Measurements from ENCODE around the gene TFPT.

TFPT gene

GRCh38 chr19:54148158-54148557 lies 32.7 kb upstream of the TFPT start:
- no peak for DNase-seq

DNA sequence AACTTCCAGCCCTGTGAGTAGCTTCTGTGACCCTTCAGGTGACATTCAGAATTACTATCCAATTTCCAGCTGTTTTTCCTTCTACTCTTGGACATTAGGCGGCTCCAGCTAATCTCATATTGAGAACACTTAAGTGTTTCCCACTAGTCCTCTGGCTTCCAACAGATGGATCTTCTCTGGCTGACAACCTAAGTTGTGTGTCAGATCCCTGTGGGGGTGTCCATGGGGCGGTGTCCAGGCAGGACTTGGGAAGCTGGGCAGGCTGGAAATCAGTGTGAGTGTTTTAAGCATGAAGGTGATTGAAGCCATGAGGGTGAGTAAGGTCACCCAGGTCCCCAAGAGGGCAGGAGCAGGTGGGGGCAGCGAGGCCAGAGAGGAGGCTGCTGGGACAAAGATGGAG lies 32.2 kb upstream of the TFPT start:
- DNase-seq = no peak

DNA sequence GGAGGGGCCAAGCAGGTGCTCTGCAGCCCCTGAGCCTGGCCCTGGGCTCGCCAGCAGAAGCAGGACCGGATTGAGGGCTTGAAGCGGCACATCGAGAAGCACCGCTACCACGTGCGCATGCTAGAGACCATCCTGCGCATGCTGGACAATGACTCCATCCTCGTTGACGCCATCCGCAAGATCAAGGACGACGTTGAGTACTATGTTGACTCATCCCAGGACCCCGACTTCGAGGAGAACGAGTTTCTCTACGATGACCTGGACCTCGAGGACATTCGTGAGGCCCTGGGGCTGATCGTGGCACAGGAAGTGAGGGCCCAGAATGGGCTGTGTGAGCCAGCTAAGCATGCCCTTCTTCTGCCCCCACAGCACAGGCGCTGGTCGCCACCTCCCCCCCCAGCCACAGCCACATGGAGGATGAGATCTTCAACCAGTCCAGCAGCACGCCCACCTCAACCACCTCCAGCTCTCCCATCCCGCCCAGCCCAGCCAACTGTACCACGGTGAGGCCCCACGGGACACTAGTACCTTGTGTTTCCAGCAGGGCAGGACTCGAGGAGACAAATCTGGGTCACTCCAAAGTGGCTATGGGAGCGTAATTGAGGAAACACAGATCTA lies 30.2 kb upstream of the TFPT start:
- DNase-seq = no peak

DNA sequence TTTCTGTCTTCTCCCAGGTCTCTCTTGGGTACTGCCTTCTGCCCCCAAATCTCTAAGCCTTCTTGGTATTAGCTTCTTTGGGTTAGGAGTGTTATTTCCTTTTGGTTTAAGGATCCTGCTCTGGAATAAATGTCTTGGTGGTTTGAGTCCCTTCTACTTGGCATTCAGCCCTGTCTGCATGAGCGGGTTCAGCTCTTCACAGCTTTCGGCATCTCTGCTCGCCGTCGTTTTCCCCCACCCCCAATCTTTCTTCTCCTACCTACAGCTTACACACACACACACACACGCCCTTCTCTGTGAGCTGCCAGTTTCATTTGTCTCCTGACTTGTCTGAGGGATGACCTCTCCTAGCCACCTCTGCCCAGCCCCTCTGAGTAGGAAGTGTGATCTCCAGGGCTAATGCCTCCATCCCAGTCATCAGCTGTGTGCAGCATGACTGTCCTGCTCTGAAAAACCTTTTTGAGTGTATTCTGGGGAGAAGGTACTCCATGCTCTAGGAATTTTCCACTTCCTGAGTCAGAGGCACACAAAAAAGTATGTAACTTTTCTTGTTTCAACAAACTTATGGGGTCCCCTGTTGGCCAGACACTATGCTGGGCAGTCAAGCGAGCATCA lies 26.8 kb upstream of the TFPT start:
- DNase-seq = no peak

GRCh38 chr19:54141356-54141755 lies 25.9 kb upstream of the TFPT start:
- DNase-seq = no peak

DNA sequence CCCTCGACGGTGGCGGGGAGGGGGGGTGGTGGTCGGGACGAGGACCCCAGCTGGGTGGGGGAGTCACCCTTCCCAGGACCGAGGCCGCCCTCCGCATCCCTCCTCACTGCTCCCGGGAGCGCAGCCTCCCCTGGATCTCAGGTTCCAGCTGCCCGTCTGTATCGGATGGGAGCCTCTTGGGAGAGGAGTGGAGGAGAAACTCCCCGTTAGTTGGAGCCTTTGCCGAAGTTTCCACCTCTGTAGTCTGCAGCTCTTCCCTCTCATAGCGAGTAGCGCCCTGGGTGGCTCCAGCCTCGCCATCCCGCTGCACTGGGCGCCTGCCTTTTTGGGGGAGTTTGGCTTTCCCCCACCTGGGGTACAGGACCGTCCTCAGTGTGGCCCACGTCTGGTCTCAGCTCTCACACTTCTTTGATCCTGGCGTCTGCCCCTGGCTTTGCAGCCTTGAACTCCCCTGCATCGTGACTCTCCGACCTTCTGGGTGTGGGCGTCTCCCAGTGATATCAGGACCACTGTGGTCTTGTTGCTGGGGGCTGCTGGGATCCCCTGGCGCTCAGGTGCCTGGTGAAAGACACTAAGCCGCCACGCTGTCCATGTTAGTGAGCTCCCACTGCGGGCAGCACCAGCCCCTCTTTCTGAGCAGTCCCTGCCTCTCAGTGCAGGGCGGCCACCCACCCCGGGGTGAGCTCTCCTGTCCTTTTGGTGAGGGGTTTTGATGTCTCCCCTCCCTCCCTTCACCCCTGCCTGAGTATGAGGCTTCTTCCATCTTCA lies 23.2 kb upstream of the TFPT start:
- DNase-seq = peak in 1 of 14 donors; percentile 6

- DNase-seq = peak in 1 of 14 donors; percentile 6
Measured at GRCh38 chr19:54137699-54138488, 22.4 kb upstream of the TFPT start, which contains the start of gene CNOT3. Gene CNOT3 (plus strand): TSS chr19:54137762. CDS start chr19:54142979, 5,217 bp downstream.

DNA sequence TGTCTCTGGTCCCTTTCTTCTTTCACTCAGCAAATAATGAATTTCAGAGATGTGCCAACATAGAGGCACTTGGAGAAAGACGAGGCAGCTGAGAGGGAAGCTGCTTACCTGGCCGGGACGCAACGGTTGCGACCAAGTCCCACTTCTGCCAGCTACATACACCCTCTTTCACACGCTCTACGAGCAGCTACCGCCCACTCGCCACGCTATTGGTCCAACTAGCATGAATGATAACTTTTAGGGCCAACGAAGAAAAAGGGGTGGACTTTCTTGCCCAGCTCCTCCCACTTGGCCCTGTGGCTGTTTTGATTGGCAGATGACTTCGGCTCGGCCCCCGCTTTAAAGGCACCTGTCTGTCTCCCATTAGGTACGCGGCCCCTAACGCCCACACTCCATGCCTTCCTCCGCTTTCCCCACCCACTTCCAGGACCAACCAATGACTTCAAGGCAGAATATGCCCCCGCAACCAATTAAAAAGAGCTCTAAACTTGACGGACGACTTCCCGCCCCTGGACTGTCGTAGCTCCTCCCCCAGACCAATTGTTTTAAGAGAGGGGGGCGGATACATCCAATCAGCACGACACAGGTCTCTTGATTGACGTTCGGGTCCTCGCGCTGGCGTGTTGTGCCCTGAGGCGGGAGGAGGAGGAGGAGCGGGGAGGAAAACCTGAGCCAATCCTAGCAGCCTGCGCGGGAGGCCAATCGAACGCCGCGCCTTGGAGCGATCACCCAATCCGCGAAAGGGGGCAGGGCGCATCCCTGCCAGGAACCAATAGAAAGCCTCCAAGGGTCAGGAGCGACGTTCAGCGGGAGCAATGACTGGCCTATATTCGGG lies 21.6 kb upstream of the TFPT start:
- DNase-seq = peak; percentile 96 to 100 (median 100)

- peak in 1 of 14 donors; percentile 62 for DNase-seq
Measured at GRCh38 chr19:54136086-54136863, 20.8 kb upstream of the TFPT start.

- DNase-seq = no peak
Measured at GRCh38 chr19:54133957-54134590, 18.6 kb upstream of the TFPT start.

DNA sequence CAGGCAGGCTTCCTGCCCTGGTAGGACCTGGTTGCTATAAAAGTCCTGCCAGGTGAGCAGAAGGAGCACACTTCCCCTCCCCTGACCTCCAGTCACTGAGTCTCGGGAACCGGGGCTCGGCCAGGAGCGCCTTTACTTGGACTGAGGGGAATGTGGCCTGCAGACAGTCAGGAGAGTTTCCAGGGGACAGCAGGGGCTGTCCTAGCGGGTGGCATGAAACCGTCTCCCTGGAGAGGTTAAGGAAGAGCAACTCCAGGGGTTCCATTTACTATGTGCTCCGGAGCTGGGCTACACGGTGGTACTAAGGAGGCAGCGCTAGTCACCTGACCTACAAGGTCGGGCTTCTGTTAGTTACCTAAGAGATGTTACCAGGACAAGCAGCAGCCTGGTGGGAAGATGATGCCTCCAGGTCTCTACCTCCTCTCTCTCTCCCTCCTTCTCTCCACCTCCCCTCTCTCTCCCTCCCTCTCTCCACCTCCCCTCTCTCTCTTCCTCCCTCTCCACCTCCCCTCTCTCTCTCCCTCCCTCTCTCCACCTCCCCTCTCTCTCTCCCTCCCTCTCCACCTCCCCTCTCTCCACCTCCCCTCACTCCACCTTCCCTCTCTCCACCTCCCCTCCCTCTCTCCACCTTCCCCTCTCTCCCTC lies 18.0 kb upstream of the TFPT start:
- peak in 2 of 14 donors; percentile 12 to 86 for DNase-seq

GRCh38 chr19:54129617-54129996 lies 14.2 kb upstream of the TFPT start:
- DNase-seq = no peak

GRCh38 chr19:54128796-54129616 lies 13.5 kb upstream of the TFPT start:
- DNase-seq = no peak

DNA sequence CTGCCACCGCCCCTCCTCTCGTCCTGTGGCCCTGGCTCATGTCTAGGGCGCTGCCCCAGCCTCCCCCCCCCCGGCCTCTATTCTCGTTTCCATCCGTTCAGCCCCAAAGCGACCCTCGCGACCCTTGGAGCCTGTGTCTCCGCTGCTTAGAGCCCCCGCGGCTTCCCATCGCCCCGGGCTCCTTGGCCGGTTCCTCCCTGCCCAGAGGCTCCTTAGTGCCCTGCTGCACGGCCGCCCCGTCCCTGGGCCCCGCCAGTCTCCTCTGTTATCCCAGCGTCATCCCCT lies 12.9 kb upstream of the TFPT start:
- DNase-seq = no peak

- DNase-seq = no peak
Measured at GRCh38 chr19:54127688-54128440, 12.4 kb upstream of the TFPT start.

DNA sequence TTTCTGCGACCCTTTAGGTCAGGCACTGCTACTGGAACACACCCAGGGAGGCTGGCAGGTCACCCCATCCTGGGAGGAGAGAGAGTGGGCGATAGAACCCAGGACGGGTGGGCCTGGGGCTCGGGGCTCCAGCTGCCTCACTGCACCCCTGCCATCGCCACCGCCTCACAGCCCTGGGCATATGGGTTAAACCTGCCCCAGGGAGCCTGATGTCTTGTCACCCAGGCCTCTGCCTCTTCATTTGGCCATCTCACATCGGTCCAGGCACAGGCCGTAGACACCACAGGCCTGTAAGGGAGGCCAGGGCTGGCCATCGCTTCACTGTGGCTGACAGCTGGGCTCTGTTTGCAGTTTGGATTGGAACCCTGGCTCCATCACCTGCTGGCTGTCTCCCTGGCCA lies 10.3 kb upstream of the TFPT start:
- no peak for DNase-seq

DNA sequence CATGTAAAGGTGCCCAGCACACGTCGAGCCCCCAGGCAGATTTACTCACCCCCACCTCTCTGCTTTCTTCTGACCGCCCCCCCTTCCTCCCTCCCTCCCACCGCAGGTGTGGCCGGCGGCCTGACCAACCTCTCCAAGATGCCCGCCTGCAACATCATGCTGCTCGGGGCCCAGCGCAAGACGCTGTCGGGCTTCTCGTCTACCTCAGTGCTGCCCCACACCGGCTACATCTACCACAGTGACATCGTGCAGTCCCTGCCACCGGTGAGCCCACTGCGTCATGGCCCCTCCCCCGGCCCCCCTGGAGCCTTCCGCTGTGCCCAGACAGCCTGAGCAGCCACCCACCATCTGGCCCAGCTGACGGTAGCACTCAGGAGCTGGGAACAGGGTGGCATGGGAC lies 8.9 kb upstream of the TFPT start:
- no peak for DNase-seq

GRCh38 chr19:54123682-54124081 lies 8.2 kb upstream of the TFPT start:
- no peak for DNase-seq

- DNase-seq = no peak
Measured at GRCh38 chr19:54121259-54121658, 5.8 kb upstream of the TFPT start.
